B cell (primary cell): ENCODE measurements around the gene PDGFRB.
"Not testable (repeated sequence)": the region's sequence is repeated elsewhere in the genome, so short reads cannot be mapped to it uniquely, and the experiment has no call there.

Source experiments
- EZH2 ChIP-seq: IDR thresholded peaks from 2 replicates; pipeline ENCODE4 v1.6.1; 2012; ENCODE audit warnings: borderline replicate concordance, low read depth, mild to moderate bottlenecking, moderate library complexity, low read length; ENCODE audit not compliant: insufficient read depth, poor library complexity, severe bottlenecking
- TF ChIP-seq, protein P1 (sequence below): fragments of 200-600 bp; IDR thresholded peaks from one replicate; pipeline ENCODE4 v1.8.0; 2022; ENCODE audit warnings: antibody characterized with exemption, mild to moderate bottlenecking

DNA sequence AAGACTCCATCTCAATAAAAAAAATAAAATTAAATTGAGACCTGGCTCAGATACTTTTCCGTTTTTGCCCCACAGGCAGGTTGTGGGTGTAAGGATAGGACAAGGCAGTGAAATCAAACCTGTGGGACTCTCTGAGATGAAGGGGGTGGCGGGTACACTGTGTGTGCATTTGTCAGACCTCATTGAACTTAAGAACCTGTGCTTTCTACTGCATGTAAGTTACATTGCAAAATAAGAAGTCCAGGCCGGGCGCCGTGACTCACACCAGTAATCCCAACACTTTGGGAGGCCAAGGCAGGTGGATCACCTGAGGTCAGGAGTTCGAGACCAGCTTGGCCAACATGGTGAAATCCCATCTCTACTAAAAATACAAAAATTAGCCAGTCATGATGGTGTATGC is 70.9 kb downstream of the PDGFRB start:
- TF ChIP-seq, protein P1, sequence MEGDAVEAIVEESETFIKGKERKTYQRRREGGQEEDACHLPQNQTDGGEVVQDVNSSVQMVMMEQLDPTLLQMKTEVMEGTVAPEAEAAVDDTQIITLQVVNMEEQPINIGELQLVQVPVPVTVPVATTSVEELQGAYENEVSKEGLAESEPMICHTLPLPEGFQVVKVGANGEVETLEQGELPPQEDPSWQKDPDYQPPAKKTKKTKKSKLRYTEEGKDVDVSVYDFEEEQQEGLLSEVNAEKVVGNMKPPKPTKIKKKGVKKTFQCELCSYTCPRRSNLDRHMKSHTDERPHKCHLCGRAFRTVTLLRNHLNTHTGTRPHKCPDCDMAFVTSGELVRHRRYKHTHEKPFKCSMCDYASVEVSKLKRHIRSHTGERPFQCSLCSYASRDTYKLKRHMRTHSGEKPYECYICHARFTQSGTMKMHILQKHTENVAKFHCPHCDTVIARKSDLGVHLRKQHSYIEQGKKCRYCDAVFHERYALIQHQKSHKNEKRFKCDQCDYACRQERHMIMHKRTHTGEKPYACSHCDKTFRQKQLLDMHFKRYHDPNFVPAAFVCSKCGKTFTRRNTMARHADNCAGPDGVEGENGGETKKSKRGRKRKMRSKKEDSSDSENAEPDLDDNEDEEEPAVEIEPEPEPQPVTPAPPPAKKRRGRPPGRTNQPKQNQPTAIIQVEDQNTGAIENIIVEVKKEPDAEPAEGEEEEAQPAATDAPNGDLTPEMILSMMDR, result not testable (repeated sequence)
- not testable (repeated sequence) for TF ChIP-seq EZH2
